T-helper 17 cell (primary cell): ENCODE results near the gene ALDH1A2. TPM values are rescaled to one million over a fixed set of nuclear protein-coding genes. Genes with fewer than 3 reads are reported as not detected.

ENCODE experiments used
- ATAC-seq: fragments of 150-1000 bp; cut with Tn5 transposase; 2 replicates; pipeline ENCODE4 v1.10.0; 2021; ENCODE audit warnings: mild to moderate bottlenecking, moderate library complexity
- DNase-seq, 3 donors: peaks; one replicate each; pipeline versions ENCODE4 v3.0.0 to v3.0.0-alpha.2; 2020 to 2021
- H3K9me3 ChIP-seq: one replicate; pipeline ENCODE4 v1.7.0; 2013; ENCODE audit warnings: low read length, mild to moderate bottlenecking; ENCODE audit not compliant: control insufficient read depth, poor library complexity, severe bottlenecking
- H3K27ac Mint-ChIP-seq: one replicate; pipeline ENCODE4 v1.8.0; 2022; ENCODE audit warnings: mild to moderate bottlenecking, moderate library complexity, mixed read lengths
- H3K27me3 Mint-ChIP-seq: one replicate; pipeline ENCODE4 v1.8.0; 2022; ENCODE audit warnings: mixed read lengths
- H3K36me3 Mint-ChIP-seq: one replicate; pipeline ENCODE4 v1.8.0; 2022; ENCODE audit warnings: low read depth, mixed read lengths
- H3K4me1 Mint-ChIP-seq: one replicate; pipeline ENCODE4 v1.8.0; 2022; ENCODE audit warnings: mild to moderate bottlenecking, mixed read lengths
- H3K4me3 Mint-ChIP-seq: one replicate; pipeline ENCODE4 v1.8.0; 2022; ENCODE audit warnings: mild to moderate bottlenecking, moderate library complexity, mixed read lengths
- total RNA-seq, 4 donors: library from RNA in 2 of 4; stranded (reverse) in 2 of 4; gene quantifications; one replicate each; pipeline ENCODE4 v1.2.3 and lab custom pipeline; 2022 to 2026

Gene ALDH1A2
- total RNA-seq, 2 donors from 2014 or later, result 0.47 TPM; not detected in 1

DNA sequence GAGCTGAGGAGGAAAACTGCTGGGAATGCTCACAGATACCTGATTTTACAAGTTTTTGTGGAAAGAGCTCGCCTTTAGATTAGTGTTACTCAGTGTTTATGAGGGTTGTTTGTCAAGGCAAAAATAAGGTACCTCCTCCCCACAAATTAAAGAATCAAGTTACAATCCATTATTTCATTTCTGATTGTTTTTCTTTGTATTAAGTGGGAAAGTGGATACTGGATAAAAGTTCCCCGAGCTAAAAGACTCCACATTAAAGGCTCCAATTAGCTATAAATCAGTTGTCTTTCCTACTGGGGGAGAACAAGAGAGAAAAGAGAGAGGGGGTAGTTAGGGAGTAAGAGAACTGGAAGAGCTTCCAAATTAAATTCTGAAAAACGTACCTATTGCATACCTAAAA, 1.9 kb downstream of the ALDH1A2 start:
- no peak for DNase-seq
- H3K4me3 Mint-ChIP-seq, result no peak overlapping the region

DNA sequence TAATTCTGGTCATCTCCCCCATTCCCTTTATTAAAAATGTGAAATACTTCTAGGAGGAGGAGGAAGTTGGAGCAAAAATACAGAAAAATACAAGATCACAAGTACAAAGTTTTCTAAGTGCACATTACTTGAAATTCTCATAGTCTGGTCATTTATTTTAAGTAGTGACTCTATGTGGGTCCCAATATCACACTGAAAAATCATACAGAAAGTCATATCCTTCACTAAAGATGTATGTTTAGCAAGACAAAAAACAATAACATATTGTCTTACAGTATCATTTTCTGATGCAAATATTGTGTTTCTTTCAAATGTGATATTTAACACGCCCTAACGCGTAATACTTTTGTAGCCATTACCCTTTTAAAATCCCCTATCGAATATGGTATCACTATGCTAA, 2.5 kb downstream of the ALDH1A2 start:
- peaks cover 5% of the 10 kb centered on the region for H3K4me1 Mint-ChIP-seq
- no peak overlapping the region for H3K4me3 Mint-ChIP-seq
- H3K36me3 Mint-ChIP-seq, result peaks cover 3% of the 10 kb centered on the region
- H3K9me3 ChIP-seq, result no peaks in the 10 kb centered on the region
- DNase-seq (no peak), ATAC-seq (no peak)
- peaks cover 70% of the 10 kb centered on the region for H3K27me3 Mint-ChIP-seq
- no peak overlapping the region for H3K27ac Mint-ChIP-seq

More for the DNA sequence above, 1.9 kb downstream of the ALDH1A2 start:
- Mint-ChIP-seq H3K27me3 (peaks cover 69% of the 10 kb centered on the region), H3K4me1 (peaks cover 5% of the 10 kb centered on the region), H3K27ac (no peak overlapping the region), H3K36me3 (peaks cover 3% of the 10 kb centered on the region)
- no peak for ATAC-seq
- H3K9me3 ChIP-seq, result no peaks in the 10 kb centered on the region

DNA sequence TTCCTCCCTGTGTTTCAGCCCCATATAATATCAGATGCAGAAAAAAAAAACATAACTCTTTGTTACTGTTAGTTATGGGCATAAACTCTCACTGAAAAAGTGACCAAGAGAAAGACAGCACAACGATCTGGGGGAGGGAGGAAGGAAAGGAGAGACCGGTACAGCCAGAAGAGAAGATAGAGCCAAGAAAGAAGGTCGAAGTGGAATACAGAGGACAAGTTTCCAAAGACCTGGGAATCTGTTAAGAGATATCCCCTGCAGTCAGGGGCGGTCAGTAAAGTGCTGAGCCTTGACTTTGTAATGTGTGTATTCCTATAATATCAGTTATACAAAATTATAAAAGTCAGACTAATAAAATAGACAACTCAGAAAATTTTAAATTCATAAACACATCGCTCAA, 3.3 kb downstream of the ALDH1A2 start:
- Mint-ChIP-seq H3K27ac (no peak overlapping the region), H3K36me3 (no peaks in the 10 kb centered on the region), H3K4me3 (no peak overlapping the region), H3K4me1 (peaks cover 5% of the 10 kb centered on the region), H3K27me3 (peaks cover 71% of the 10 kb centered on the region)
- DNase-seq, result no peak
- no peaks in the 10 kb centered on the region for H3K9me3 ChIP-seq
- no peak for ATAC-seq

DNA sequence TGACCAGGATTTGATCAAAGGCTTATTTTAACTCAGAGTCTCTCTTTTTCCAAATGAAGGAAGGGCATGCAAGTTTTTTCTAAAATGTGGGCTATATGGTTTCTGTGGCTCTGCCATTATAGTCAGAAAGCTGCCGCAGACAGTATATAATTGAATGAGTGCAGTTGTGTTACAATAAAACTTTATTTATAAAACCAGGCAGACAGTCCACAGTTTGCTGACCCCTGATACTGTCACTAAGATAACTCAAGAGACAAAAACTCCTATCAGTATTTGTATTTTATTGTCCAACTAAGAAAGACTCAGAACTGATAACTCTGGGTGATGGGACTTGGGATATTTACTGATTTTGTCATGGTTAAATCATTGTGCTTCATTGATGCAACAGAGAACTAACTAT, 4.9 kb downstream of the ALDH1A2 start:
- Mint-ChIP-seq H3K36me3 (no peaks in the 10 kb centered on the region), H3K27ac (no peak overlapping the region), H3K4me3 (no peak overlapping the region), H3K27me3 (peaks cover 62% of the 10 kb centered on the region), H3K4me1 (no peaks in the 10 kb centered on the region)
- DNase-seq, result no peak
- ATAC-seq, result no peak
- H3K9me3 ChIP-seq, result no peaks in the 10 kb centered on the region

DNA sequence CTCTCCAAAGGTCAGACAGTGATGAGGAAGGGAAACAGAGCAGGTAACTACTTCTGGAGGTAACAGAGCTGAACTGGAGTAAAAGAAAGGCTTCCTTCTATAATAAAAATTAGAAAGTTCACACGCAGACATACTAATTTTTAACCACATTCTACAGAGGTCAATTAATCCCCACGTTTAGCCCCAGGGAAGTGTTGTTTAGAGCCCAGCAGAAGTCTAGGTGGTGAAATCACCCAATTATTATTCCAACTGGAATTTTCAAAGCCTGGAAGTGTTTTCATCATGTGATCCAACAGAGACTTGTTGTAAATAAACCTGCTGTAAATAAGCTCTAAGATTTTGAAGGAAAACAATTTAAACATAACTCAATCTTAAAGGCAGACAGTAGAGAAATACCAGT, 6.8 kb downstream of the ALDH1A2 start:
- no peaks in the 10 kb centered on the region for H3K9me3 ChIP-seq
- Mint-ChIP-seq H3K36me3 (no peaks in the 10 kb centered on the region), H3K27me3 (peaks cover 64% of the 10 kb centered on the region), H3K4me3 (no peak overlapping the region), H3K27ac (no peak overlapping the region), H3K4me1 (no peaks in the 10 kb centered on the region)
- DNase-seq (no peak), ATAC-seq (no peak)

DNA sequence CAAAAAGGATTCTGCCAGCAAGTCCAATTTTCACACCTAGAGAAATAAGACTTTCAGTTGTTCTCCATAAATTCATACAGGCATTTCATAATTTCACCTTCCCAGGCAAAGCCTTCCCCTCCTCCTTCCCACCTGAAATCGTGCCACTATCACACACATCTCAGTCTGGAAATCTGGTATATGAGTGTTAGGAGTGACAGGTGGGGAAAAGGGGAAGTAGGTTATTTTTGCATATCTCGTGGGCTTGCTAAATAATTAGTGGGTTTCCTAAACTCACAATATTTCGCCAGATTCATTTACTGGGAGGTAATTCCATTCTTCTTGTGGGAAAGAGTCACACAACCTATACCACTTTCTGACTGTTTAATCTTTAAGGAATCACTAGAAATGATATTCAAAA, 7.4 kb downstream of the ALDH1A2 start:
- Mint-ChIP-seq H3K27ac (no peak overlapping the region), H3K36me3 (peaks cover 2% of the 10 kb centered on the region), H3K27me3 (peaks cover 64% of the 10 kb centered on the region), H3K4me1 (no peaks in the 10 kb centered on the region), H3K4me3 (no peak overlapping the region)
- no peak for DNase-seq
- H3K9me3 ChIP-seq, result no peaks in the 10 kb centered on the region
- no peak for ATAC-seq

DNA sequence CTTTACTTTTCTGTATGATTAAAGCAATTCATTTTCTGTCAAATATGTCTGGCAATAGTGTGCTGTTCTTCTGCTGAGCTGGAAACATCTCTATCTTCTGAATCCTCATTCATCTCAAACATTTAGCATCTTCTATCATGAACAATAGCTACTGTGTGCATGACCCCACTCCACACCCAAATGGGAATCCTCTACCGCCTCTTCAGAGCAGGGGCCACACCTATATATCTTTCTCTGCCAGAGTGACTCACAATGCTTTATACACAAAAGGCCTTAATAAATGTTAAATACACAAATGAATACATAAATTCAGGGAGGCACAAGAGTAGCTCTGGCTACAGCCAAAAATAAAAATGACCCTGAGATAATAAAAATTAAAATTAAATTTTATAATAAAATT, 8.0 kb downstream of the ALDH1A2 start:
- H3K9me3 ChIP-seq, result no peaks in the 10 kb centered on the region
- H3K27ac Mint-ChIP-seq, result no peak overlapping the region
- H3K36me3 Mint-ChIP-seq, result peaks cover 2% of the 10 kb centered on the region
- no peak for ATAC-seq
- H3K4me1 Mint-ChIP-seq, result no peaks in the 10 kb centered on the region
- no peak overlapping the region for H3K4me3 Mint-ChIP-seq
- H3K27me3 Mint-ChIP-seq, result peaks cover 59% of the 10 kb centered on the region
- DNase-seq, result no peak

DNA sequence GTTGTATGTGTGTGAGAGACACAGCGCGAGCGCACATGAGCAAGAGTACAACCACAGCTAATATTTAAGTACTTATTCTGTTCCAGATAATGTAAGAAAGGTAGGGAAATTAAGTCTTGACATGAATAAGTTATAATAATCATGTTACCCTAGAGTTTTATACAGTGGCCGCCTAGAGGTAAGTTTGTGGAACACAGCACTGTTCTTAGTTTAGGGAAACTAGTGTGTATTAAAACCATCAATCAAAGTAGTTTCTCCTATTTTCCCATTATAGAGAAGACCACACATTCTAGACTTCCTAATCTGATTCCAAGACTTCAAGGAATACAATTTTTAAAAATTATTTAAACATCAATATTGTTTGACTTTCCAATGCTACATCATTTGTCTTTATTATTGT, 9.5 kb downstream of the ALDH1A2 start:
- H3K9me3 ChIP-seq, result no peaks in the 10 kb centered on the region
- H3K4me3 Mint-ChIP-seq, result no peak overlapping the region
- peaks cover 50% of the 10 kb centered on the region for H3K27me3 Mint-ChIP-seq
- ATAC-seq, result no peak
- H3K27ac Mint-ChIP-seq, result no peak overlapping the region
- no peak for DNase-seq
- no peaks in the 10 kb centered on the region for H3K4me1 Mint-ChIP-seq
- H3K36me3 Mint-ChIP-seq, result peaks cover 2% of the 10 kb centered on the region

DNA sequence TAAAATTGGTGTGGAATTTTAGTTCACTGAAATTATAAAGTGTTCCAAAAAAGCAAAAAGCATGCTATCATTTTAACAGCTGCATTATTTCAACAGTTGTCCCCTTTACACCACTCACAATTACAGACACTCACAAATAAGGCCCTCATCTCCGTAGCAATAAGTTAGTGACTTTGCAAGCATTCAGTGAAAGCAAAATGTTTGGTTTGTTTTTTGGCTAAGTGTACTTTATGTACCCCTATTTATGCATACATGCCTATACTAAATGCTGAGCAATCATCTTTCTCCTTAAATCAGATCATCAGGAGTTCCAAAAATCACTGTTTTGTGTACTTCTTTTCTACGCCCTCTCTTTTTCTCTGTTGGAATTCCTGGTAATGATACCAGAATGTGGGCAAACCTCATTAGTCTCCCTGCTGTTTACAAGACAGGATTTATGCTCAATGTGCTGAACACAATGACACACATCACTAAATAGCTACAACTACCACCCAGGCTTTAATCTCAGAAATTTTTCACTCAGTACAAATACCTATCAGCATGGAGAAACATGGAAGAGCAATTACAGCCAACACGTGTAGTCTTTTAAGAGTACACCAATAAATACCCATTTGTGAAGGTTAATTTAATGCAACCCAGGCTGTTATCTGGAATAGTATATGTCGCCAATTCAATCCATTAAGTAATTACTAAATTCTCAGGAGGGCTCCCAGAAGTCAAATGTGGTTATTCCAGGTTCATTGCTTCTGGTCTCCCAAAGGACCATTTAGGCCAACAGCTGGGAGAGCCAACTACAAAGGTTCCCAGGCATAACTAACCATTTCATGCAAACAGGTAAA, 12.0 kb downstream of the ALDH1A2 start:
- Mint-ChIP-seq H3K4me3 (no peak overlapping the region), H3K27ac (no peak overlapping the region), H3K27me3 (peaks cover 54% of the 10 kb centered on the region), H3K36me3 (peaks cover 2% of the 10 kb centered on the region), H3K4me1 (no peaks in the 10 kb centered on the region)
- H3K9me3 ChIP-seq, result no peaks in the 10 kb centered on the region
- DNase-seq, result no peak
- ATAC-seq, result no peak

DNA sequence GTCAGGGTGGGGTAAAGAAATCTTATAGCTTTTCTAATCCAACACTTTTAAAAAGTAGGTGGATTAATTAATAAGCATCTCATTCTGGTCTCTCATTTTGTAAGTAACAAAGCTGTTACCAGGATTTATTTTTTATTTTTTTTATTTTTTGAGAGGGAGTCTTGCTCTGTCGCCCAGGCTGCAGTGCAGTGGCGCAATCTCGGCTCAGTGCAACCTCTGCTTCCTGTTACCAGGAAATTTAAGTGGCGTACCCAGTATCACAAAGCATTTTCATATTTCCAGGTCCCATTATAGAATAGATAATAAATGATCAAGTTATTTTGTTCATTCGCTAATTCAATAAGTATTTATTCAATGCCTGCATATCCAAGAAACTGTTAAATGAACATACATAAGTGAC, 13.2 kb downstream of the ALDH1A2 start:
- Mint-ChIP-seq H3K4me3 (no peak overlapping the region), H3K27ac (no peak overlapping the region), H3K4me1 (no peaks in the 10 kb centered on the region), H3K27me3 (peaks cover 42% of the 10 kb centered on the region), H3K36me3 (peaks cover 2% of the 10 kb centered on the region)
- DNase-seq (no peak), ATAC-seq (no peak)
- H3K9me3 ChIP-seq, result no peaks in the 10 kb centered on the region

DNA sequence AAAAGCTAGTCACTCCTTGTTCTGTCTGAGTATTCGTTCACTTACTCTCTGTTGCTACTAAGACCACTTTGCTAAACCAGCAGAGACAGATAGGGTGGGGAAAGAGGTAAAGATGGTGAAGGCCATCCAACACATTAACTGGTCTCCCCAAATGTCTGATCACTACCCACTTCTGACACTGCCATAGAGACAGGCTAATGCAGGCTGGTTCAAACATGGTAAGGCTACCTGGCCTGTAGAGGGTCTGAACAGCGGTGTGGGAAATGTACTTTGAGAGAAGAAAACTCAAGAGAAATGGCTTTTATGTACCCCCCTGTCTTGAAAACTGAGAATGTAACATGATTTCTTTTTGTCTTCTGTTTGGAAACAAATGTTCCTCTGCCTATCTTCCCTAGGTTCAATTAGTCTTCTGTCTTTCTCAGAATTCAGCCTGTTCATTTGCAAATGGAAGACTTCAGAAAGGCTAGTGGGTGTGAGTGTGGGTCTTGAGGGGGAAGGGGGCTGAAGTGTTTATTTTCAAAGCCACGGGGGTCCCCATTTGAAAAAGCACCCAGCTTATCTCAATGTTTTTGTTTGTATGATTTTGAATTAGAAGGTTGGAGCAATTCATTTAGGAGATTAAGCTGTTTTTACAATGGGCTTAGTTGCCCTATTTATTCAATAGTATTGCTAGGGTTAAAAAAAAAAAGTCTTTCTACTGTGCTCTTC, 15.8 kb downstream of the ALDH1A2 start:
- H3K4me3 Mint-ChIP-seq, result no peak overlapping the region

DNA sequence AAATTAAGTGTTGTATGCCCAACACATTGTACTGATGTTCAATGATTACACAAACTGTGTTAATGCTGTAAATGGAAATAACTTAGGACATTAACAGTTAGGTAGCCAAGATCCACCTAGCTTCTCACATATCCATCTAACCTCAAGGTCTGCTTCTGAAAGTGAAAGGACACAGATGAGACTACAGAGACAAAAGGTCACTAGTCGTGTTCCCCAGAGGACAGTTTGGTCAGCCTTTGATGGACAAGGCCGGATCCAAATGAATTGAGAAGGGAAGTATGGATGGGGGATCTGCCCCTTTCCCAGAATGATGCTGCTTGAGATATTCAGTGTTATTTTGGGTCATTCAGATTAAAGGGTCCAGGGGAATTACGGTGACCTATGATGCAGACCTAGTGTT, 17.2 kb downstream of the ALDH1A2 start:
- no peaks in the 10 kb centered on the region for H3K9me3 ChIP-seq
- Mint-ChIP-seq H3K36me3 (peaks cover under 1% of the 10 kb centered on the region), H3K27ac (no peak overlapping the region), H3K4me3 (no peak overlapping the region), H3K4me1 (peaks cover 3% of the 10 kb centered on the region), H3K27me3 (peaks cover 54% of the 10 kb centered on the region)
- ATAC-seq, result no peak
- DNase-seq, result no peak

More for the DNA sequence above, 15.8 kb downstream of the ALDH1A2 start:
- H3K36me3 Mint-ChIP-seq, result peaks cover 2% of the 10 kb centered on the region
- no peak overlapping the region for H3K27ac Mint-ChIP-seq
- no peak for ATAC-seq
- peaks cover 54% of the 10 kb centered on the region for H3K27me3 Mint-ChIP-seq
- DNase-seq, result no peak
- H3K4me1 Mint-ChIP-seq, result no peaks in the 10 kb centered on the region
- no peaks in the 10 kb centered on the region for H3K9me3 ChIP-seq

DNA sequence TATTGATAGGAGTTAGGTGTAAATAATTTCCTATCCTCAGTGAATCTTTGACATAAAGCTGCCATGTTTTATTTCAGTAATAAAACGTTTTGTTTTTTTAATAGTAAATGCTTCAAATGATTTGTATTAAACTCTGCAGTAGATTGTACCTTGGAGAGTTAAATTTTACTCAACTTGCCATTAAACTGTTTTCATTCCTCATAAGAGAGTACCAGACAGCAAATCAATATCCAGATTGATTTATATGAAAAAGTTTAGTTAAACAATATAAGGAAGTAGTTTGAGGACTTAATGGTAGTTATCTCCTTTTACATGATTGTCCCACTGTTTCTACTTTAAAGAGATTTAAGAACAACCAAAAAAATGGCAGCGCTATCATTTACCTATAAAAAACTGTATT, 18.4 kb downstream of the ALDH1A2 start:
- H3K27ac Mint-ChIP-seq, result no peak overlapping the region
- H3K36me3 Mint-ChIP-seq, result no peaks in the 10 kb centered on the region
- no peak overlapping the region for H3K4me3 Mint-ChIP-seq
- ATAC-seq (no peak), DNase-seq (no peak)
- H3K9me3 ChIP-seq, result no peaks in the 10 kb centered on the region
- peaks cover 63% of the 10 kb centered on the region for H3K27me3 Mint-ChIP-seq
- peaks cover 3% of the 10 kb centered on the region for H3K4me1 Mint-ChIP-seq

DNA sequence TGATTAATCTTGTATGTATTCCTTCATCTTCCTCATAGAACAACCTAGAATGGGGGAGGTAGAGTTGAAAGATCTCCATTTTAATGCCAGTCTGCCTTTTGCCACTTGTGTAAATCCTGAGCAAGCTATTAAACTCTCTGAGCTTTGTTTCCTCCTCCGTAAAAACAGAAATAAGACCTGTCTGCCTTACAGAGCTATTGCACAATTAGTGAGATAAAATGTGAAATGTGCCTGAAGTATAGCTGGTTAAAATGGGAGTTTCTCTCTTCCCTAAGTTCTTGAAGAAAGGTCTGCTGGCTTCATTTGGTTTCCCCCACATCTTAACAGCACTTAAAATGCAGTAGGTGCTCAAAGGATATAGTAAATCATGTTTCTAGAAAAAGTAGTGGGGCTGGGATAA, 19.0 kb downstream of the ALDH1A2 start:
- H3K9me3 ChIP-seq, result no peaks in the 10 kb centered on the region
- Mint-ChIP-seq H3K4me3 (no peak overlapping the region), H3K27ac (no peak overlapping the region)

More for the DNA sequence above, 19.0 kb downstream of the ALDH1A2 start:
- no peak for DNase-seq
- no peak for ATAC-seq
- Mint-ChIP-seq H3K36me3 (no peaks in the 10 kb centered on the region), H3K27me3 (peaks cover 64% of the 10 kb centered on the region), H3K4me1 (peaks cover 3% of the 10 kb centered on the region)
